ELR (cell line): ENCODE results near the gene ATF5.

Experiments
- DNase-seq: peaks from one replicate; pipeline ENCODE4 v3.0.0-alpha.2; 2015; ENCODE audit warnings: low read depth

ATF5 gene

DNA sequence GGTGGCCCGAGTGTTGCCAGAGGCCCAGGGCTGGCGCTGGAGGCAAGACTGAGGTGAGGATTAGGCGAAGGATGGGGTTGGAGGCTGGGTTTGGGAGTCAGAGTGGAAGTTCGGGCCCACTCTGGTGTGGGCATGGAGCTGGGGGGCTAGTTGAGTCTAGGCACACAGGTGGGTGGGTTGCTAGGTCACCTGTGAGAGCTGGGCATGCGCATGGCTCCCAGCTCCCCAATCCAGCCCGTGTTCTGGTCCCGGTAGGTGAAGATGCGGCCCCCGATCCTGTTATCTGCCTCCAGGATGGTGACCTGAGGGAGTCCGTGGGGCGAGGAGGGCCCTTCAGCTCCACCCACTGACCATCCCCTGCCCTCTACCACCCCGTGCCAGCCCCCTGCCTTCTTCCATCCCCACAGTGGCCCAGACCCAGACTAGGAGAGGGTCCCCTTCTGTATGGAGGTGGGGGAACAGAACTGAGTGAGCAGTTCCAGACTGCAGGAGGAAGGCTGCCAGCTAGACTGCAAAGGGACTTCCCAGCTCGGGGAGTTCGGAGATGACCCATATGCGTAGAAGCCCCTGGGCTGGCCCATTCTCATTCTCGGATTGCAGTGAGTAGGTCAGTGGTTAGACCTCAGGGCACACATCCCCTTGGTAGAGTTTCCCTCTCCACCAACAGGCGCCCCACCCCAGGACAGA lies 34.0 kb upstream of the ATF5 start:
- DNase-seq = no peak

DNA sequence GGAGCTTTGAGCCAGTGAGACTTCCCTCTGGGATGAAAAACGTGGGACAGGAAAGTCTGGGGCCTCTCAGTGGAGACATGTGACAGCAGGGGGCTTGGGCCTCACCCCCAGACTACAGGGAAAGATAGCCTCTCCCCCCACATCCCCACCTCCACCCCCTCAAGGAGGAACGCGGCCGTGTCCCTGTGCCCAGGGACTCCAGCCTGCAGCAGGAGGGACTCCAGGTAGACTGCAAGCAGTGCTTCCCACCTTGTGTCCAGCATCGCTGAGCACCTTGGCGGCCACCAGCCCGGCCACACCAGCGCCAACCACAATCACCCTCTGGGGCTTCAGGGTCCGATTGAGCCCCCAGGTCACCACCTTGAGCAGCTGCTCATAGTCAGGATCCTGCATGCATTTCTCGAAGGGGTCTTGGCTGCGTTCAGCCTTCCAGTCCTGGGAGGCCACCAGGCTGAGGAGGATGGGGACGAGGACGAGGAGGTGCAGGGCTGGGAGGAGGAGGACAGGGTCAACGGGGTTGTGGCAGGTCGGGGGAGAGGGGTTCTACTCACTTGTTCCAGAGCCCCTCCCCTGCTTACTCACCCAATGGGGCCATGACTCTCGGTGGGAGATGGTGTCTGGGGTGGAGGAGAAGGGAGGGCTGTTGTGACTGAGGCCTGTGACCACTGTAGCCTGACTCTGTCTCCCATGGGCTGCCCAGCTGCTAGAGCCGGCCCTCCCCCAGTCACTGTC lies 33.3 kb upstream of the ATF5 start:
- no peak for DNase-seq

- DNase-seq = peak; percentile 40
Measured at GRCh38 chr19:49896863-49897621, 32.0 kb upstream of the ATF5 start, which contains the start of gene IL4I1. IL4I1 (minus strand) TSS chr19:49896887; CDS start chr19:49896160, 727 bp downstream.

DNA sequence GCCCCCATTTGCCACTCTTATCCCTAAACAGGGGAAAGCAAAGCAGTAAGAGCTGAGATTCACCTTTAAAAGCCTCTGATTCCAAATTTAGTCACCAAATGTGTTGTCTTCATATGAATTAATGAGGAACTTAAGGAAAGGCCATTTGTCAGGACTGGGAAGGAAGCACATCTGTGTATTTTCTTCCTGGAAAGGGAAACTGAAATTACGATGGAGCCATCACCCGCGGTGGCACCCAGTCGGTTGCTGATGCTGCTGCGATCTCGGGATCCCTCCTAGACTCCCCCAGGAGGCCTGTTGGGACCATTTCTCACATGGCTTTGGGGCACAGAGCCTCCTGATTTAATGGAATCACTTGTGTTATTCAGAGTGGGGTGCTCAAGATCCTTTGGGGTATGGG lies 24.9 kb upstream of the ATF5 start:
- DNase-seq = no peak

- DNase-seq = no peak
Measured at GRCh38 chr19:49906879-49907564, 22.0 kb upstream of the ATF5 start.

- no peak for DNase-seq
Measured at GRCh38 chr19:49907745-49908446, 21.1 kb upstream of the ATF5 start.

- DNase-seq = no peak
Measured at GRCh38 chr19:49908480-49909420, 20.3 kb upstream of the ATF5 start.

- DNase-seq = no peak
Measured at GRCh38 chr19:49910179-49910578, 18.8 kb upstream of the ATF5 start.

- no peak for DNase-seq
Measured at GRCh38 chr19:49911381-49912145, 17.4 kb upstream of the ATF5 start.

- no peak for DNase-seq
Measured at GRCh38 chr19:49912965-49913685, 15.9 kb upstream of the ATF5 start.

- DNase-seq = no peak
Measured at GRCh38 chr19:49913720-49914119, 15.3 kb upstream of the ATF5 start.

DNA sequence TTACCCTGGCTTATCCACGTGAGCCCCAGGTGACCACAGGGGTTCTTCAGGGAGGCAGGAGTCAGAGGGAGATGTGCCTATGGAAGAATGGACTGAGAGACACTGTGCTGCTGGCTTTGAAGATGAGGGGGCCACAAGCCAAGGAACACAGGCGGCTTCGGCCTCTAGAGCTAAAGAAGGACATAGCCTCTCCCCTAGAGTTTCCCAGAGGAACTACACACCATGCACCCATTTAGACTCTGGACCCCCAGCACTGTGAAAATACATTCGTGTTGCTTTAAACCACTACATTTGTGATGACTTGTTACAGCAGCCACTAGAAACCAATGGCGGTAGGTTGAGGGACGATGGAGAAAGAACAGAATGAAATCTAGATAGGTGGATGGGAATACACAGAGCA lies 13.7 kb upstream of the ATF5 start:
- DNase-seq = no peak

GRCh38 chr19:49916839-49917733 lies 11.9 kb upstream of the ATF5 start:
- DNase-seq = no peak

- DNase-seq = no peak
Measured at GRCh38 chr19:49918089-49918488, 10.9 kb upstream of the ATF5 start.

DNA sequence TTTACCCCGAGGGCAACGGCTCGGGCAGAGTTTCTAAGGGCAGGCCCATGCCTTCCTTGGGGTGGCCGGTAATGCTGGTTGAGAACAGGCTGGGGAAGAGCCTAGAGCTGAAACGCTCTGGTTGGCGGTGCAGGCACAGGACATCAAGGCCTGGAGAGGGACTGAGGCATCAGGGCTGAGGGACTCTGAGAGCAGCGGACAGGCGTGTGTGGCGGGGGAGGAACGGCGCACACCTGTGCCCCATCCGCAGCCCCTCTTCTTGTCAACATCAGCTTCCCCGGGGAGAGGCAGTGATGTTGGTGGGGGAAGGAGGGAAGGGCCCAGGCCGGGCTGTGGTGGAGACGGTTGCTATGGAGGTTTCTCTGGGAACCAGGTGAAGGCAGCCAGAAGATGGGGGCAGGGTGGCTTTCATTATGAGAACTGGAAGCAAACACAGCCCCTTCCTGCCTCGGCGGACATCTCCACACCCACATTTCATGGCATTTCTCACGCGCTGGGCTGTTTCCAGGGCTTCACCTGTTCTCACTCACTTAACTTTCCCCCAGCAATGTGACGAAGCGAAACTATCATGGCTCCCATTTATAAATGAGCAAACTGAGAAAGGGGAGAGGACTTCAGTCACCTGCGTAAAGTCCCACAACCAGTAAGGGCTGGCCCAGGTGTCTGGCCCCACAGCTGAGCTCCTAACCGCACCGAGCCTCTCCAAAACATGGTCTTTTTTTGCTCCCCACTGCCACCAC lies 8.2 kb upstream of the ATF5 start:
- no peak for DNase-seq

- DNase-seq = peak; percentile 58
Measured at GRCh38 chr19:49921871-49922795, 6.9 kb upstream of the ATF5 start.
